B cell (primary cell): ENCODE results near the gene MICU1.

ENCODE experiments used
- EZH2 ChIP-seq: IDR thresholded peaks from 2 replicates; pipeline ENCODE4 v1.6.1; 2012; ENCODE audit warnings: borderline replicate concordance, low read depth, mild to moderate bottlenecking, moderate library complexity, low read length; ENCODE audit not compliant: insufficient read depth, poor library complexity, severe bottlenecking
- TF ChIP-seq, protein P1 (sequence below): fragments of 200-600 bp; IDR thresholded peaks from one replicate; pipeline ENCODE4 v1.8.0; 2022; ENCODE audit warnings: antibody characterized with exemption, mild to moderate bottlenecking

DNA sequence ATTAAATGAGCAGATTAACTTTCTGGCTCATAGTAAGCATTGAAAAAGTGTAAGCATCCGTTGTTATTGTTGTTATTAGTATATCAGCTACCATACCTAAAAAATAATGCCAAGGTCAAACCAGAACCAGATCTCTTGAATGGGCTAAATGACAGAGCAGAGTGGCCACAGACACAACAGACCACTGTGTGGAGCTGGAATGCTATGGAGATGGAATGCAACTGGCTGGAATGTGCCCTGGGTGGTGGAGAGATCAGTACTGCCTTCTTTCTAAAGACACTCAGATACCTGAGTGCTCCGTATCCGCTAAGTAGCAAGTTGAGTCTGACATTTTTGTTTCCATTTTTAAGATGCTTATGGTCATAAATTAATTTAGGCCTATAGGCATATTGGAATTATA is 250.7 kb downstream of the MICU1 start:
- TF ChIP-seq, protein P1, sequence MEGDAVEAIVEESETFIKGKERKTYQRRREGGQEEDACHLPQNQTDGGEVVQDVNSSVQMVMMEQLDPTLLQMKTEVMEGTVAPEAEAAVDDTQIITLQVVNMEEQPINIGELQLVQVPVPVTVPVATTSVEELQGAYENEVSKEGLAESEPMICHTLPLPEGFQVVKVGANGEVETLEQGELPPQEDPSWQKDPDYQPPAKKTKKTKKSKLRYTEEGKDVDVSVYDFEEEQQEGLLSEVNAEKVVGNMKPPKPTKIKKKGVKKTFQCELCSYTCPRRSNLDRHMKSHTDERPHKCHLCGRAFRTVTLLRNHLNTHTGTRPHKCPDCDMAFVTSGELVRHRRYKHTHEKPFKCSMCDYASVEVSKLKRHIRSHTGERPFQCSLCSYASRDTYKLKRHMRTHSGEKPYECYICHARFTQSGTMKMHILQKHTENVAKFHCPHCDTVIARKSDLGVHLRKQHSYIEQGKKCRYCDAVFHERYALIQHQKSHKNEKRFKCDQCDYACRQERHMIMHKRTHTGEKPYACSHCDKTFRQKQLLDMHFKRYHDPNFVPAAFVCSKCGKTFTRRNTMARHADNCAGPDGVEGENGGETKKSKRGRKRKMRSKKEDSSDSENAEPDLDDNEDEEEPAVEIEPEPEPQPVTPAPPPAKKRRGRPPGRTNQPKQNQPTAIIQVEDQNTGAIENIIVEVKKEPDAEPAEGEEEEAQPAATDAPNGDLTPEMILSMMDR: no peak
- TF ChIP-seq EZH2: no peak
